Brain microvascular endothelial cell (primary cell): ENCODE measurements around the gene OXER1.

Source experiments
- DNase-seq: peaks from one replicate; pipeline ENCODE4 v3.0.0-alpha.2; 2020
- H3K27ac ChIP-seq: fragments of 250-450 bp; sonication (Bioruptor Pico); 2 replicates; pipeline ENCODE4 v1.5.1; 2020; ENCODE audit warnings: mild to moderate bottlenecking, moderate library complexity
- H3K27me3 ChIP-seq: fragments of 250-450 bp; sonication (Bioruptor Pico); replicated peaks from 2 replicates; pipeline ENCODE4 v1.5.1; 2020; ENCODE audit warnings: mild to moderate bottlenecking
- H3K36me3 ChIP-seq: fragments of 250-450 bp; sonication (Bioruptor Pico); replicated peaks from 2 replicates; pipeline ENCODE4 v1.5.1; 2020; ENCODE audit warnings: mild to moderate bottlenecking
- H3K4me3 ChIP-seq: 2 replicates; pipeline ENCODE4 v1.5.1; 2011; ENCODE audit warnings: low read depth, mild to moderate bottlenecking, control low read depth, low read length, moderate library complexity
- CTCF ChIP-seq: IDR thresholded peaks from 2 replicates; pipeline ENCODE4 v1.5.1; 2011; ENCODE audit warnings: low read depth, mild to moderate bottlenecking, moderate library complexity, low read length, control low read depth, inconsistent platforms; ENCODE audit errors: missing control alignments
- in situ Hi-C: cut with HindIII; loops from 2 replicates; pipeline ENCODE4 v1.10.0; 2017; ENCODE audit warnings: low sequenced_read_pairs, low pct_ligation_motif_present

OXER1 gene

GRCh38 chr2:42758751-42759150 is 5.2 kb downstream of the OXER1 start:
- no peak for TF ChIP-seq CTCF
- in situ Hi-C loops = no loop called here
- Histone ChIP-seq H3K27me3 (no peaks in the 10 kb centered on the region), H3K4me3 (no peak overlapping the region), H3K27ac (no peak overlapping the region), H3K36me3 (no peaks in the 10 kb centered on the region)
- DNase-seq = no peak

GRCh38 chr2:42757981-42758740 is 5.8 kb downstream of the OXER1 start:
- TF ChIP-seq CTCF = no peak
- Histone ChIP-seq H3K27me3 (no peaks in the 10 kb centered on the region), H3K27ac (no peak overlapping the region), H3K4me3 (no peak overlapping the region), H3K36me3 (no peaks in the 10 kb centered on the region)
- DNase-seq = no peak
- in situ Hi-C loops = no loop called here

- no peak for DNase-seq
- Histone ChIP-seq H3K27me3 (no peaks in the 10 kb centered on the region), H3K27ac (no peak overlapping the region), H3K36me3 (no peaks in the 10 kb centered on the region), H3K4me3 (no peak overlapping the region)
- no peak for TF ChIP-seq CTCF
- in situ Hi-C loops = no loop called here
Measured at GRCh38 chr2:42756966-42757513, 6.9 kb downstream of the OXER1 start.

- TF ChIP-seq CTCF = no peak
Measured at GRCh38 chr2:42756150-42756775, 7.7 kb downstream of the OXER1 start.

GRCh38 chr2:42755191-42755880 is 8.6 kb downstream of the OXER1 start:
- Histone ChIP-seq H3K36me3 (no peaks in the 10 kb centered on the region), H3K27me3 (no peaks in the 10 kb centered on the region), H3K4me3 (no peak overlapping the region), H3K27ac (no peak overlapping the region)
- in situ Hi-C loops = no loop called here
- no peak for TF ChIP-seq CTCF
- DNase-seq = no peak

More at GRCh38 chr2:42756150-42756775, 7.7 kb downstream of the OXER1 start:
- in situ Hi-C loops = no loop called here
- Histone ChIP-seq H3K27me3 (no peaks in the 10 kb centered on the region), H3K27ac (no peak overlapping the region), H3K36me3 (no peaks in the 10 kb centered on the region), H3K4me3 (no peak overlapping the region)
- DNase-seq = no peak
